Astrocyte of the spinal cord (primary cell): ENCODE measurements around the gene MEPE.

Experiments
- DNase-seq: peaks from one replicate; pipeline ENCODE4 v3.0.0; 2011; ENCODE audit warnings: low read depth, low spot score
- H3K4me3 ChIP-seq: 2 replicates; pipeline ENCODE4 v1.5.1; 2011; ENCODE audit warnings: low read depth, mild to moderate bottlenecking, low read length, moderate library complexity
- in situ Hi-C: cut with HindIII; loops from 2 replicates; pipeline ENCODE4 v1.10.0; 2017; ENCODE audit warnings: low sequenced_read_pairs
- TF ChIP-seq, protein P1 (sequence below): IDR thresholded peaks from 2 replicates; pipeline ENCODE4 v1.5.1; 2012; ENCODE audit warnings: low read depth, mild to moderate bottlenecking, low read length, inconsistent platforms

The MEPE gene

DNA sequence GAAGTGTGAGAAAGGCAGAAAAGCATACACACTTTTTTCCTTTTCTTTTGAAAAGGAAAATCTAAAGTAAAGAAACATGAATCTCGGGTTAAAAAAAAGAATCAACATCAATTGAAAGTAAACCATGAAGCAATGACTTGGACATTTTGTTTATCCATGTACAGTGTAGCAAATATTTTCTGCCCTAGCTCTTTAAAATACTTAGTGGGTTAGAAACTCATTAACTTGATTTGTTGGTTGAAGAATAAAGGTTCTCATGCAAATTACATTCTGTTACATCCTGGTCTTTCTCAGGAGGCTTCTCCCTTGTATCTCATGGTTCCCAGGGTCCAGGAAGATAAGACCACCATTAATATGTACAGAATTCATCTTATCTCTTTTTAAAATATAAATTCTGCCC, 9.0 kb upstream of the MEPE start:
- DNase-seq = no peak
- in situ Hi-C loops = no loop called here
- TF ChIP-seq, protein P1, sequence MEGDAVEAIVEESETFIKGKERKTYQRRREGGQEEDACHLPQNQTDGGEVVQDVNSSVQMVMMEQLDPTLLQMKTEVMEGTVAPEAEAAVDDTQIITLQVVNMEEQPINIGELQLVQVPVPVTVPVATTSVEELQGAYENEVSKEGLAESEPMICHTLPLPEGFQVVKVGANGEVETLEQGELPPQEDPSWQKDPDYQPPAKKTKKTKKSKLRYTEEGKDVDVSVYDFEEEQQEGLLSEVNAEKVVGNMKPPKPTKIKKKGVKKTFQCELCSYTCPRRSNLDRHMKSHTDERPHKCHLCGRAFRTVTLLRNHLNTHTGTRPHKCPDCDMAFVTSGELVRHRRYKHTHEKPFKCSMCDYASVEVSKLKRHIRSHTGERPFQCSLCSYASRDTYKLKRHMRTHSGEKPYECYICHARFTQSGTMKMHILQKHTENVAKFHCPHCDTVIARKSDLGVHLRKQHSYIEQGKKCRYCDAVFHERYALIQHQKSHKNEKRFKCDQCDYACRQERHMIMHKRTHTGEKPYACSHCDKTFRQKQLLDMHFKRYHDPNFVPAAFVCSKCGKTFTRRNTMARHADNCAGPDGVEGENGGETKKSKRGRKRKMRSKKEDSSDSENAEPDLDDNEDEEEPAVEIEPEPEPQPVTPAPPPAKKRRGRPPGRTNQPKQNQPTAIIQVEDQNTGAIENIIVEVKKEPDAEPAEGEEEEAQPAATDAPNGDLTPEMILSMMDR = no peak
- H3K4me3 ChIP-seq = no peak overlapping the region

DNA sequence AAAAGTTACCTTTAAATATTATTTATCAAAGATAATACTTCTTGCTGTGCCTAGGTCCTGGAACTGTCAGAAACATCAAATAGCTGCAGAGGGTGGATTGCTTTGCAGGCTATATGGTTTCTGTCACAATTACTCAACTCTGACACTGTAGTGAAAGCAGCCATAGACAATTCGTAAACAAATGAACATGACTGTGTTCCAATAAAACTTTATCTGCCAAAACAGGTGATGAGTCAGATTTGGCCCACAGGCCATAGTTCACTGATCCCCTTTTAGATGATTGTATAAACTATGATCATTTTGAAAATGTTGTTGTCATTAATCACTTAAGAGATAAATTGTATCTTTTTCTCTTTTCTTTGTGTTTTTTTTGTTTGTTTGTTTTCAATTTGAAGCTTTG, 8.4 kb upstream of the MEPE start:
- no peak overlapping the region for H3K4me3 ChIP-seq
- in situ Hi-C loops = no loop called here
- DNase-seq = no peak
- TF ChIP-seq, protein P1 = no peak

DNA sequence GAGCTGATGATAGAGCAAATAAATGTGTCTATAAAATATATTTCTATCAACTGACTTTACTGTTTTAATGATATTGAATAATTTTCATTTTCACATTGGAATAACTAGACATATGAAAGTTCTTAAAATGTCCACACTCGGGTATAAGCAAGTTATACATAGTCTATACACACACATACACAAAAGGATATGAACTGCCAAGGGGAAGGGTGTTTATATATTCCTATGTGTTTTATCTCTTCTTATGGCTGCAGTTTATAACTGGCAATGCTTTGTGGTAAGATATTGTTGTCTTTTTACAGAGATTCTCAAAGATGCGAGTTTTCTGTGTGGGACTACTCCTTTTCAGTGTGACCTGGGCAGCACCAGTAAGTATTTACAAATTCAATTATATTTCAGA, 1.6 kb downstream of the MEPE start:
- no peak for DNase-seq
- no peak overlapping the region for H3K4me3 ChIP-seq
- TF ChIP-seq, protein P1 = no peak
- in situ Hi-C loops = no loop called here

DNA sequence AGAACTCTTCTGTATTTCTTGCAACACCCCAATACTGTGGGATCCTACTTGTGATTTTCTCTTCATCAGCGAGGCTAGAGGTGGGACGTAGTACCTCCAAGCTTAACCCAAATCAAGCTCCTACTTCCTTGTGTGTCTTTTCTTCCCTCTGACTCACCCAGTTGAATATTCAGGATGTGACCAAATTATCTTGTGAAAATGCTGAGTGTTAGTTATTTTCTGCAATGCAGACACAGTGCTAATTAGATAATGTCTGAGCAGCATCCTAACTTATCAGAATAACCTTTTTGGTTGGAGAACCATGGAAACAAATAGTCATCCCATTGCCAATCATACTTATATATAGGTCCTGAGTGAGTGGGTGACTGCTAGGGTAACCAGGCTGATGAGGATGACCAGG, 2.4 kb downstream of the MEPE start:
- DNase-seq = no peak
- no peak overlapping the region for H3K4me3 ChIP-seq
- in situ Hi-C loops = no loop called here
- TF ChIP-seq, protein P1 = no peak

DNA sequence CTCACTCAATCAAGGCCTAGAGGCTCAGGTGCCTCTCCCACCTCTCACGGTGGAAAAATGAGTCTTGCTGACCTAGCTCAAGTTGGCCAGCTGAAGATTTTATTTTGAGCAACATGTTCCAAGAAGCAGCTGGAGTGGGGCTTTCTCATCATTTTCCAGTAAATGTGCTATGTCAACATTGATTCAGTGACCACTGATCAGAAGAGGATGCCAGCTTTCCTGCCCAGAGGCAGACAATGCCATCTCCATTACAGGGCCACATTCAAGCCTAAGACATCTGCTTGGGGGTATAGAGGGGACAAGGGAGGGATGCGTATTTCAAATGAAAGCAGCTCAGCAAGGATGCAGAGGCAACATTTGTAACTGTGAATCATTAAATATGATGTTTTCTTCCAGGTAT, 3.0 kb downstream of the MEPE start:
- TF ChIP-seq, protein P1 = no peak

DNA sequence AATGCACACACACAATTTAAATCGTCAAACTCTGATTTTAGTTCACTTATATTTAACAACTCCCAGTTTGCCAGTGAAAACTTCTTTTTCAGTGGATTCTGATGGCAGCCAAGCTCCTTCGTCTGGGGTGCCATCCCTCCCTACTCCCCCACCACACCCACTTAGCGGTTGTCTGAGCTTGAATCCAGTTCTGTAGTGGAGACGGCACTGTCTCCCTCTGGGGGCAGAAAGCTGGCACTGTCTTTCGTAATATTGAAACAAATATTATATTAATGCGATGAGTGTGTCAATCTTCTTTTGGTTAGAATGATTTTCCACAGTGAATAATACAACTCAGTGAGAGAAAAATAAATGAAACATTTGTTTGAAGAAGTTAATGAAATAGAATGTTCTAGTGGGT, 5.4 kb downstream of the MEPE start:
- peak; percentile 8 for DNase-seq
- in situ Hi-C loops = no loop called here
- no peak overlapping the region for H3K4me3 ChIP-seq
- TF ChIP-seq, protein P1 = peak; percentile 48

More for the DNA sequence above, 3.0 kb downstream of the MEPE start:
- H3K4me3 ChIP-seq = no peak overlapping the region
- in situ Hi-C loops = no loop called here
- peak; percentile 46 for DNase-seq
